ENCODE measurements around the gene RBM47. TPM values are rescaled to one million over a fixed set of nuclear protein-coding genes. Genes with fewer than 3 reads are reported as not detected.
A peak's percentile ranks its signal among the peaks of the same experiment; 100 is the strongest.

Gene RBM47
- total RNA-seq, 2 donors from 2014 or later: 4.4 to 13.7 TPM

- Histone ChIP-seq H3K9me3 (no peaks in the 10 kb centered on the region), H3K27ac (no peak overlapping the region), H3K4me1 (peaks cover 0 to 5% of the 10 kb centered on the region in 2 donors), H3K4me3 (no peak overlapping the region), H3K36me3 (no peaks in the 10 kb centered on the region), H3K27me3 (no peaks in the 10 kb centered on the region)
- no peak for TF ChIP-seq CTCF (IDR thresholded peaks at IDR 0.05)
- no peak for DNase-seq (ENCODE audit: low spot score)
These were observed 47.3 kb downstream of the RBM47 start for GRCh38 chr4:40582413-40582812.

- Histone ChIP-seq H3K4me1 (peaks cover 0 to 14% of the 10 kb centered on the region in 2 donors), H3K9me3 (no peaks in the 10 kb centered on the region)
These were observed 48.2 kb downstream of the RBM47 start for GRCh38 chr4:40581254-40582140.

GRCh38 chr4:40579983-40580382 is 49.7 kb downstream of the RBM47 start:
- Histone ChIP-seq H3K9me3 (no peaks in the 10 kb centered on the region), H3K4me3 (no peak overlapping the region), H3K27ac (no peak overlapping the region), H3K4me1 (peaks cover 0 to 16% of the 10 kb centered on the region in 2 donors), H3K27me3 (no peaks in the 10 kb centered on the region), H3K36me3 (no peaks in the 10 kb centered on the region)
- DNase-seq (ENCODE audit: low spot score): no peak
- TF ChIP-seq CTCF (IDR thresholded peaks at IDR 0.05): no peak

More at GRCh38 chr4:40581254-40582140, 48.2 kb downstream of the RBM47 start:
- Histone ChIP-seq H3K36me3 (no peaks in the 10 kb centered on the region), H3K4me3 (no peak overlapping the region), H3K27me3 (no peaks in the 10 kb centered on the region), H3K27ac (no peak overlapping the region)
- DNase-seq (ENCODE audit: low spot score): no peak
- no peak for TF ChIP-seq CTCF (IDR thresholded peaks at IDR 0.05)

- DNase-seq (ENCODE audit: low spot score): no peak
- H3K27ac ChIP-seq: peak overlapping the region; percentile 40 to 60
- no peak for TF ChIP-seq CTCF (IDR thresholded peaks at IDR 0.05)
- no peak overlapping the region for H3K4me3 ChIP-seq
- peaks cover 0 to 16% of the 10 kb centered on the region in 2 donors for H3K4me1 ChIP-seq
- no peaks in the 10 kb centered on the region for H3K9me3 ChIP-seq
- H3K36me3 ChIP-seq: no peaks in the 10 kb centered on the region
- no peaks in the 10 kb centered on the region for H3K27me3 ChIP-seq
These were observed 51.9 kb downstream of the RBM47 start for GRCh38 chr4:40577588-40578253.

GRCh38 chr4:40576651-40577480 is 52.8 kb downstream of the RBM47 start:
- peaks cover 0 to 16% of the 10 kb centered on the region in 2 donors for H3K4me1 ChIP-seq
- H3K27ac ChIP-seq: peak overlapping the region; percentile 40 to 60
- DNase-seq (ENCODE audit: low spot score): peak; percentile 88
- TF ChIP-seq CTCF (IDR thresholded peaks at IDR 0.05): no peak
- peak overlapping the region; percentile 7 to 15 for H3K4me3 ChIP-seq
- H3K27me3 ChIP-seq: no peaks in the 10 kb centered on the region
- no peaks in the 10 kb centered on the region for H3K9me3 ChIP-seq
- H3K36me3 ChIP-seq: no peaks in the 10 kb centered on the region

Data from right atrium auricular region (tissue), 2 donors.